ENCODE results near the gene PRPF8. TPM values are rescaled to one million over a fixed set of nuclear protein-coding genes. Genes with fewer than 3 reads are reported as not detected.

Gene PRPF8
- polyA plus RNA-seq, 3 donors: 53.3 to 128 (median 78.0) TPM

DNA sequence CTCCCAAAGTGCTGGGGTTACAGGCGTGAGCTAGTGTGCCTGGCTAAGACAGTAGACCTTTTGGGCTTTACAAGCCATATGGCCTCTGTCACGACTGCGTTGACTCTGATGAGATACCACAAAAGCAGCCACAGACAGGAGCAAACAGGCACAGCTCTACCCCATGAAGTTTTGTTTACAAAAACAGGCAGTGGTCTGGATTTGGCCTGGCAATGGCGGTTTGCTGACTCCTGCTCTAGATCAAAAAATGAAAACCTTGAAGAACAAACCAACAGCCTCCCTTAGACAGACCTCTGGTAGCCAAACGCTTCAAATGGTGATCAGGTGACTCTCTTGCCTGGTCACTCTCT lies 76.7 kb downstream of the PRPF8 start:
- TF ChIP-seq, protein P1, sequence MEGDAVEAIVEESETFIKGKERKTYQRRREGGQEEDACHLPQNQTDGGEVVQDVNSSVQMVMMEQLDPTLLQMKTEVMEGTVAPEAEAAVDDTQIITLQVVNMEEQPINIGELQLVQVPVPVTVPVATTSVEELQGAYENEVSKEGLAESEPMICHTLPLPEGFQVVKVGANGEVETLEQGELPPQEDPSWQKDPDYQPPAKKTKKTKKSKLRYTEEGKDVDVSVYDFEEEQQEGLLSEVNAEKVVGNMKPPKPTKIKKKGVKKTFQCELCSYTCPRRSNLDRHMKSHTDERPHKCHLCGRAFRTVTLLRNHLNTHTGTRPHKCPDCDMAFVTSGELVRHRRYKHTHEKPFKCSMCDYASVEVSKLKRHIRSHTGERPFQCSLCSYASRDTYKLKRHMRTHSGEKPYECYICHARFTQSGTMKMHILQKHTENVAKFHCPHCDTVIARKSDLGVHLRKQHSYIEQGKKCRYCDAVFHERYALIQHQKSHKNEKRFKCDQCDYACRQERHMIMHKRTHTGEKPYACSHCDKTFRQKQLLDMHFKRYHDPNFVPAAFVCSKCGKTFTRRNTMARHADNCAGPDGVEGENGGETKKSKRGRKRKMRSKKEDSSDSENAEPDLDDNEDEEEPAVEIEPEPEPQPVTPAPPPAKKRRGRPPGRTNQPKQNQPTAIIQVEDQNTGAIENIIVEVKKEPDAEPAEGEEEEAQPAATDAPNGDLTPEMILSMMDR (IDR thresholded peaks at IDR 0.05): no peak
- Histone ChIP-seq H3K27me3 (ENCODE audit: control insufficient read depth in 2 of 2, insufficient read depth in 2 of 2, low read length in 2 of 2) (no peaks in the 10 kb centered on the region), H3K9ac (ENCODE audit: insufficient read depth, low read length, poor library complexity, severe bottlenecking) (peak overlapping the region; percentile 89), H3K4me3 (replicated peaks in 1 of 3; ENCODE audit: low read depth in 2 of 3, low read length in 3 of 3) (no peak overlapping the region), H3K36me3 (replicated peaks in 1 of 2; ENCODE audit: control insufficient read depth in 1 of 2, insufficient read depth in 2 of 2, low read length in 2 of 2) (peaks cover 53 to 75% of the 10 kb centered on the region in 2 donors), H2AFZ (ENCODE audit: insufficient read depth, low read depth, low read length, poor library complexity, severe bottlenecking) (no peak overlapping the region), H3K9me3 (replicated peaks in 1 of 2; ENCODE audit: control insufficient read depth in 1 of 2, insufficient read depth in 1 of 2, low read length in 2 of 2) (no peaks in the 10 kb centered on the region), H4K20me1 (ENCODE audit: insufficient read depth, low read length) (no peaks in the 10 kb centered on the region), H3K4me1 (ENCODE audit: control insufficient read depth in 1 of 2, insufficient read depth in 2 of 2, low read length in 2 of 2) (peaks cover 84% of the 10 kb centered on the region in 2 donors), H3K4me2 (replicated peaks; ENCODE audit: extremely low read depth, low read length, poor library complexity, severe bottlenecking) (no peak overlapping the region), H3K79me2 (ENCODE audit: insufficient read depth, low read length) (peaks cover 29% of the 10 kb centered on the region), H3K27ac (ENCODE audit: low read depth in 1 of 2, low read length in 2 of 2) (peak overlapping the region; percentile 99 to 100)
- peaks cover 0 to 4% (median 2%) of the 10 kb centered on the region in 3 donors for H3K27me3 Mint-ChIP-seq (ENCODE audit: low read depth in 3 of 3)
- H3K4me1 Mint-ChIP-seq: peaks cover 70% of the 10 kb centered on the region
- H3K27ac Mint-ChIP-seq: peak overlapping the region; percentile 98 to 100 (median 100)
- intact Hi-C loops (cut with micrococcal nuclease): loop anchor here (1.0 to 5.0 kb wide), 5 partner anchors 17 to 36 kb away; no protein-coding TSS in a partner anchor
- peaks cover 0 to 3% (median 1%) of the 10 kb centered on the region in 7 donors for H3K9me3 Mint-ChIP-seq
- peak in 1 of 3 donors; percentile 30 for DNase-seq
- H3K36me3 Mint-ChIP-seq: peaks cover 68 to 88% of the 10 kb centered on the region in 2 donors
- H3K4me3 Mint-ChIP-seq: peak overlapping the region in 1 of 2 donors; percentile 39
- WGBS (ENCODE audit: insufficient coverage): 66% methylated on average over 4 of the region's 5 CpGs

DNA sequence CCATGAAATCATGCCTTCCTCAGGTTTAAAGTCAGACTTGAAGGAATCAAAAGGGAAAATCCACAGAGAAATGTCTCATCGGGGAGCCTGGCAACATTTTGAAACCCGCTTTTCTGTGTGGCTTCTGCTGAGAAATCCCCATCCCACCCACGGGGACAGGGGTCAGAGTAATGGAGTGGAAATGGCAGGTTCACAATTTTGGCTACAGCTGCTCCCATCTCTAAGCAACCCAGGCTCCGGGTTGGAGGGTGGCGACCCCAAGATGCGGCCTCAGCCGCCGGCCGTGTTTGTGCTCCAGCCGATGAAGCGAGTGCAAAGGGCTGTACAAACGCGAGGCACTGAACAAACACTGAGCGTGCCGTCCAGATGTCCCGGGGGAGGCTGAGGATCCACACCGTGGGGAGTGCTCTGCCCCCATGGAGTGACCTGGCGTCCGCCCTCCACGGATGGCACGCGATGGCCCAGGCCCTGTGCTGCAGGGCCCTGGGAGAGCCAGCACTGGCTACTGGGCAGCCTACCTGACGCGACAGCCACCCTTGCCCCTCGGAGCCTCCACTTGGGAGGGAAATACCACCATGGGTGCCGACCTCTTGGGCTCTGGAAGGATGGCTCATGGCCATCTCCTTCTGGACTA lies 78.2 kb downstream of the PRPF8 start:
- H3K27me3 Mint-ChIP-seq (ENCODE audit: low read depth in 3 of 3): peaks cover 0 to 4% (median 2%) of the 10 kb centered on the region in 3 donors
- intact Hi-C loops (cut with micrococcal nuclease): loop anchor here (2.0 to 5.0 kb wide), 3 partner anchors 16 to 34 kb away; no protein-coding TSS in a partner anchor
- DNase-seq: peak in 1 of 3 donors; percentile 68
- H3K27ac Mint-ChIP-seq: peak overlapping the region; percentile 98 to 100 (median 100)
- peak overlapping the region in 2 of 3 experiments; percentile 9 to 43 for H3K4me3 ChIP-seq (replicated peaks in 1 of 3; ENCODE audit: low read depth in 2 of 3, low read length in 3 of 3)
- peaks cover 69 to 70% of the 10 kb centered on the region in 2 donors for H3K4me1 ChIP-seq (ENCODE audit: control insufficient read depth in 1 of 2, insufficient read depth in 2 of 2, low read length in 2 of 2)
- peaks cover 2% of the 10 kb centered on the region for H4K20me1 ChIP-seq (ENCODE audit: insufficient read depth, low read length)
- peak overlapping the region in 1 of 2 donors; percentile 50 for H3K4me3 Mint-ChIP-seq
- H3K36me3 Mint-ChIP-seq: peaks cover 64 to 88% of the 10 kb centered on the region in 2 donors
- H3K79me2 ChIP-seq (ENCODE audit: insufficient read depth, low read length): peaks cover 28% of the 10 kb centered on the region
- H3K9ac ChIP-seq (ENCODE audit: insufficient read depth, low read length, poor library complexity, severe bottlenecking): peak overlapping the region; percentile 89
- no peak overlapping the region for H2AFZ ChIP-seq (ENCODE audit: insufficient read depth, low read depth, low read length, poor library complexity, severe bottlenecking)
- WGBS (ENCODE audit: insufficient coverage): 91% methylated on average over 23 of the region's 26 CpGs
- peaks cover 3 to 16% (median 8%) of the 10 kb centered on the region in 7 donors for H3K9me3 Mint-ChIP-seq
- H3K36me3 ChIP-seq (replicated peaks in 1 of 2; ENCODE audit: control insufficient read depth in 1 of 2, insufficient read depth in 2 of 2, low read length in 2 of 2): peaks cover 59 to 80% of the 10 kb centered on the region in 2 donors
- H3K27me3 ChIP-seq (ENCODE audit: control insufficient read depth in 2 of 2, insufficient read depth in 2 of 2, low read length in 2 of 2): no peaks in the 10 kb centered on the region
- peak overlapping the region; percentile 99 to 100 for H3K27ac ChIP-seq (ENCODE audit: low read depth in 1 of 2, low read length in 2 of 2)
- H3K4me2 ChIP-seq (replicated peaks; ENCODE audit: extremely low read depth, low read length, poor library complexity, severe bottlenecking): peak overlapping the region; percentile 54
- peaks cover 55% of the 10 kb centered on the region for H3K4me1 Mint-ChIP-seq
- H3K9me3 ChIP-seq (replicated peaks in 1 of 2; ENCODE audit: control insufficient read depth in 1 of 2, insufficient read depth in 1 of 2, low read length in 2 of 2): peaks cover 7 to 8% of the 10 kb centered on the region in 2 donors
- TF ChIP-seq, protein P1 (IDR thresholded peaks at IDR 0.05): no peak

Measured in CD14-positive monocyte (primary cell).